Spleen (tissue), 7 donors: ENCODE measurements around the gene ZNF76.

Source experiments
- POLR2A ChIP-seq, 3 donors: fragments of 450-650 bp; IDR thresholded peaks; one replicate each; pipeline ENCODE4 v1.5.1; 2017; ENCODE audit warnings: antibody characterized with exemption in 3 of 3, mild to moderate bottlenecking in 1 of 3
- POLR2AphosphoS5 ChIP-seq, 3 donors: sonication (generic); formaldehyde crosslinking; IDR thresholded peaks; one replicate each; pipeline ENCODE4 v1.5.1; 2017; ENCODE audit warnings: antibody characterized with exemption in 3 of 3
- TF ChIP-seq, protein P1 (sequence below), 11 experiments: fragments of 200-600 bp in 7 of 11; fragments of 450-650 bp in 4 of 11; sonication (generic) in 4 of 11; IDR thresholded peaks in 8 of 11; conservative IDR thresholded peaks in 3 of 11; 1 replicate in 7 of 11; 2 replicates in 4 of 11; pipeline versions ENCODE4 v1.4.0 to v1.8.0; 2016 to 2021; ENCODE audit warnings: antibody characterized with exemption in 11 of 11, inconsistent platforms in 4 of 11, mild to moderate bottlenecking in 1 of 11
- donor health status: DM: no; HTN: no; CAD: no; lungs with moderate emphysema.
- donor health status: DM: no; HTN: no; CAD: no.
- donor health status: DM: no; HTN: no; CAD: no.

- TF ChIP-seq, protein P1, sequence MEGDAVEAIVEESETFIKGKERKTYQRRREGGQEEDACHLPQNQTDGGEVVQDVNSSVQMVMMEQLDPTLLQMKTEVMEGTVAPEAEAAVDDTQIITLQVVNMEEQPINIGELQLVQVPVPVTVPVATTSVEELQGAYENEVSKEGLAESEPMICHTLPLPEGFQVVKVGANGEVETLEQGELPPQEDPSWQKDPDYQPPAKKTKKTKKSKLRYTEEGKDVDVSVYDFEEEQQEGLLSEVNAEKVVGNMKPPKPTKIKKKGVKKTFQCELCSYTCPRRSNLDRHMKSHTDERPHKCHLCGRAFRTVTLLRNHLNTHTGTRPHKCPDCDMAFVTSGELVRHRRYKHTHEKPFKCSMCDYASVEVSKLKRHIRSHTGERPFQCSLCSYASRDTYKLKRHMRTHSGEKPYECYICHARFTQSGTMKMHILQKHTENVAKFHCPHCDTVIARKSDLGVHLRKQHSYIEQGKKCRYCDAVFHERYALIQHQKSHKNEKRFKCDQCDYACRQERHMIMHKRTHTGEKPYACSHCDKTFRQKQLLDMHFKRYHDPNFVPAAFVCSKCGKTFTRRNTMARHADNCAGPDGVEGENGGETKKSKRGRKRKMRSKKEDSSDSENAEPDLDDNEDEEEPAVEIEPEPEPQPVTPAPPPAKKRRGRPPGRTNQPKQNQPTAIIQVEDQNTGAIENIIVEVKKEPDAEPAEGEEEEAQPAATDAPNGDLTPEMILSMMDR (IDR thresholded peaks at IDR 0.05 in 8 of 11, conservative IDR thresholded peaks at IDR 0.05 in 3 of 11) = no peak
- TF ChIP-seq POLR2A (IDR thresholded peaks at IDR 0.05) = no peak
- no peak for TF ChIP-seq POLR2AphosphoS5 (IDR thresholded peaks at IDR 0.05)
These were observed 16.6 kb upstream of the ZNF76 start for GRCh38 chr6:35242906-35243305.
